RPMI7951 (cell line): Measurements from ENCODE around the gene LMAN1L. TPM values are rescaled to one million over a fixed set of nuclear protein-coding genes. Genes with fewer than 3 reads are reported as not detected.
A peak's percentile ranks its signal among the peaks of the same experiment; 100 is the strongest.

Source experiments
- DNase-seq: peaks from one replicate; pipeline ENCODE4 v3.0.0-alpha.2; 2012; ENCODE audit warnings: low read depth
- total RNA-seq: library from RNA; depleted of rRNA; stranded (reverse); fragments of >200 nt; shearing (Covaris generic); gene quantifications from 2 replicates; pipeline ENCODE4 v1.2.3, GENCODE V29; 2014

LMAN1L gene
- total RNA-seq, 1 experiment from 2014 or later, result not detected

DNA sequence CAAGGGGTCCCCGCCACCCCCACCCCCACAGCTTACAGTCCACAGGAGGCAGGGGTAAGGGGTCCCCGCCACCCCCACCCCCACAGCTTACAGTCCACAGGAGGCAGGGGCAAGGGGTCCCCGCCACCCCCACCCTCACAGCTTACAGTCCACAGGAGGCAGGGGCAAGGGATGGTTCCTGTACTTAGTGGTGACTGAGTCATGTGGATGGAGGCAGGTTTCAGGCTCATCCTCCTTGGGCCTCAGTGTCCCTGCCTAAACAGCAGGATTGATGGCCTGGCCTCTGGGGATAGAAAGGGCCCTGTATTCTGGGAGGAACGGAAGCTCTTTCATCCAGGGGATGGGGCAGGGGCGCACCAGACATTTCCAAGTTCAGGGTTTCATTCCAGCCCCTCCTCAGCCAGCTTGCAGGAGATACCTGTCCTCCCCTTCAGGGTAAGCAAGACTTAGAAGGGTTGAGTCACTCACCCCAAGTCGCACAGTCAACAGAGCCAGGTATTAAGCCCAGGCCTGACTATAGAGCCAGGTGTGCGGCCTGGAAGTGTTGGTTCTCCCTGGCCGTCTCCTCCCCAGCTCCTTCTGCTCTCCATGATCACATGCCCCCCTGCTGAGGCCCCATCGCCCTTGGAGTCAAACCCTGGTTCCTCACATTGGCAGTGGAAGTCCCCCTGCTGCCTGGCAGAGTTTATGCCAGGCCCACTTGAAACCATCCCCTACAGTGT lies 18.2 kb upstream of the LMAN1L start:
- no peak for DNase-seq

DNA sequence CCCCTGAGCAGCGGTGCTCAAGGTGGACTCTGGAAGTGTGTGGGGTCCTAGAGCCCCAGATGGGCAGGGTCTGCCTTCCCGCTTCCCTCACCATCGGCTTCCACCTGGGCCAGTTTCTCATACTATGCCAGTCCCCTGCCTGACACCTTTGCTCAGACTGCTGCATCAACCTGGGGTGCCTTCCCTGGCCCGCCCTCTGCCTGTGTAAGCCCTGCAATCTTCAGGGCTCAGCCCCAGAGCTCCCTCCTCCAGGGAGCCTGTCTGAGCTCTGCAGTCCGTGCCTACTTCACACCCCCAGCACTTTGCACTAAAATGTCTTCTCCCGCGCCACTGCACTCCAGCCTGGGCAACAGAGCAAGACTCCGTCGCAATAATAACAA lies 17.7 kb upstream of the LMAN1L start:
- no peak for DNase-seq

GRCh38 chr15:74795966-74796625 lies 16.5 kb upstream of the LMAN1L start:
- no peak for DNase-seq

DNA sequence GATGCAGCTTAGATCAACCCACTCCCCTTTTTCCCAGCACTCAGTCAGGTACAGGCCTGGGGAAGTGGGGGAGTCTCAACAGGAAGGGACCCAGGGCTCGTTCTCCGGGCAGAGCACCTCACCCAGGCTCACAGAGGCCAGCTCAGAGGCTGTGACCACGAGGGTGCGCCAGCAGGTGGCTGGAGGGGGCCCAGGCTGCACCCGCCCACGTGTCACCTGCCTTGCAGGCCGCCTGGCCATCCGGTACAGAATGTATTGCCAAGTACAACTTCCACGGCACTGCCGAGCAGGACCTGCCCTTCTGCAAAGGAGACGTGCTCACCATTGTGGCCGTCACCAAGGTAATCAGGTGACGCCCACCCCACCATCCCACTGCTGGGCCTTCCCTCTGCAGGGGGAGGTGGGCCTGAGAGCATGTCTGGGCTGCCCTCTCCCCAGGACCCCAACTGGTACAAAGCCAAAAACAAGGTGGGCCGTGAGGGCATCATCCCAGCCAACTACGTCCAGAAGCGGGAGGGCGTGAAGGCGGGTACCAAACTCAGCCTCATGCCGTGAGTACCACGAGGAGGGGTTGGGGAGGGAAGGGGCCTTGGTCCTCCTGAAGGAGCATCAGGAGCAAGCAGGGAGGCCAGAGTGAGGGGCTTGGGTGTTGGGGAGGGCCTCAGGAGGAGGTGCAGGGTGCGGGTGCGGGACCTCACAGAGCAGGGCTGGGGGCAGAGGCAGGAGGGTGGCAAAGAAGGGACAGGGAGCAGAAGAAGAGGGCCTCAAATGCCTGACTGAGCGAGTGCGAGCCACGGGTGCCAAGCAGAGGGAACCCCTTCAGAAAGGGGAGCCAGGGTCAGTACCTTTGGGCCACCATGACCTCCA lies 14.0 kb upstream of the LMAN1L start:
- DNase-seq, result no peak

GRCh38 chr15:74799255-74799855 lies 13.3 kb upstream of the LMAN1L start:
- DNase-seq, result no peak

DNA sequence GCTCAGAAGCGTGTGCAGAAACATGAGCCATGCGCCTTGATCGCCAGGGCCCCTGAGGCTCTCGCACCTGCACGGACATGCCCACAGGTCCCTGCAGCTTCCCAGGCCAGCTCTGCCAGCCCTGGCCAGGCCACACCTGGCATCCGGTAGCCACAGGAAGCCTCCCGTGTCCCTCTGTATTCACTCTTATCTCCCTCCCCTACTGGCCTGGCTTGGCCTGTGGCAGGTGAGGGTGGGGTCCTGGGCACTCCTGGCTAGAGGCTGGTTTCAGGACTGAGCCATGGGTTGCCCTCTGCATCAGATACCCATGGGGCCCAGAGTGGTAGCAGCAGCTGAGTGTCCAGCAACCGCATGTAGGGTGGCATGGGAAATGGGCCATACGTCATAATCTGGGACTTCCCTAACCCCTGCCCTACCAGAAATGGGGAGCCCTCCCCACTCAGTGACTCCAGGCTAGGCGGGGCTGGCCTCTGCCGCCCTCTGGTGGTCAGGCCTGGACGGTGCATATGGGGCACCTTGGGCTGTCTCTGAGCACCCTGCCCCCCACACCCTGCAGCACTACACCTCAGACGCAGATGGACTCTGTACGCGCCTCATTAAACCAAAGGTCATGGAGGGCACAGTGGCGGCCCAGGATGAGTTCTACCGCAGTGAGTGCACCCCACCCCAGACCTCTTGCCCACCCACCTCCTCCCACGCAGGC lies 12.6 kb upstream of the LMAN1L start:
- DNase-seq, result peak; percentile 67

DNA sequence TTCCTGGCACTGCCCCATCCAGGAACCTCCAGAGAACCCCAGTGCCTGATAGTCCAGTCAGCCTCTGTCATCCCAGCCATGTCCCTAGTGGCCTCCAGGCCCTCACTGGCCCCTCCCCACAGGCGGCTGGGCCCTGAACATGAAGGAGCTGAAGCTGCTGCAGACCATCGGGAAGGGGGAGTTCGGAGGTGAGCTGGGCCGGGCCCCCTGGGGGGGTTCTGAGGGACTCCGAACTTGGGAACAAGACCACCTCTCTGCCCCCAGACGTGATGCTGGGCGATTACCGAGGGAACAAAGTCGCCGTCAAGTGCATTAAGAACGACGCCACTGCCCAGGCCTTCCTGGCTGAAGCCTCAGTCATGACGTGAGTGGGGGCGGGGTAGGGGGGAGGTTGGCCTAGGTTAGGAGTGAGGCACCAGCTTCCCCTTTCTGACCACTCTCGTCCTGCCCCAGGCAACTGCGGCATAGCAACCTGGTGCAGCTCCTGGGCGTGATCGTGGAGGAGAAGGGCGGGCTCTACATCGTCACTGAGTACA lies 12.0 kb upstream of the LMAN1L start:
- no peak for DNase-seq

DNA sequence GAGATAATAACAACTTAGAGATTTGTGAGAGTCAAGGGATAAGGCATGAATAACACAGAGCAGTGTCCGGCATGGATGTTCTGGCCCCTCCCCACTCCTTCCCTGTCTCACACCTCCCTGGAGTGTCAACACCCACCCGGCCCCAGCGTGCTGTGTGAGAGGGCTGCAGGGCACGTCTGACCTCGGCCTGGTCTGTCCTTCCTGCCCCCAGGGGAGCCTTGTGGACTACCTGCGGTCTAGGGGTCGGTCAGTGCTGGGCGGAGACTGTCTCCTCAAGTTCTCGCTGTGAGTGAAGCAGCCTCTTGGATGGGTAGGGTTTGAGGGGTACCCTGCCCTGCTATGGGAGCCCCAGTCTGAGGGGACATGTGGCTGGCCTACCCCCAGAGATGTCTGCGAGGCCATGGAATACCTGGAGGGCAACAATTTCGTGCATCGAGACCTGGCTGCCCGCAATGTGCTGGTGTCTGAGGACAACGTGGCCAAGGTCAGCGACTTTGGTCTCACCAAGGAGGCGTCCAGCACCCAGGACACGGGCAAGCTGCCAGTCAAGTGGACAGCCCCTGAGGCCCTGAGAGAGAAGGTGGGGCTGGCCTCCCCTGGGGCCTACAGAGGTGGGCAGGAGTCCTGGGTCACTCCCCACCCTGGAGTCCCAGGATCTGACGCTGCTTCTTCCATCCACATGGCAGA lies 11.2 kb upstream of the LMAN1L start:
- DNase-seq, result no peak

GRCh38 chr15:74802290-74802689 lies 10.3 kb upstream of the LMAN1L start:
- DNase-seq, result no peak

DNA sequence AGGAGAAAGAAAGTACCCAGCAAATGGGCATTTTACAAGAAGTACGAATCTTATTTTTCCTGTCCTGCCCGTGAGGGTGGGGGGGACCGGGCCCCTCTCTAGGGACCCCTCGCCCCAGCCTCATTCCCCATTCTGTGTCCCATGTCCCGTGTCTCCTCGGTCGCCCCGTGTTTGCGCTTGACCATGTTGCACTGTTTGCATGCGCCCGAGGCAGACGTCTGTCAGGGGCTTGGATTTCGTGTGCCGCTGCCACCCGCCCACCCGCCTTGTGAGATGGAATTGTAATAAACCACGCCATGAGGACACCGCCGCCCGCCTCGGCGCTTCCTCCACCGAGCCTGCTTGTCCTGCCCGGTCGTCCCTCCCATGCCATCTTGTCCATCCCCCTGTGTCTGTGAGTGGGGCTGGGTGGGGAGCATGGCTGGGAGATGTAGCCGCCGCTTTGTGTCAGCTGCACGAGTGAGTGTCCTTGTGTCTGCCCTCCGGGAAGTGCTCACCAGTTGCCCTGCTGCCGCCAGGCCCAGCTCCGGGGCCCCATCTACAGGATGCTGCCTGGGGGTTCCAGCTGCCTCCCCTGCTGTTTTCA lies 9.7 kb upstream of the LMAN1L start:
- DNase-seq, result no peak

- no peak for DNase-seq
Measured at GRCh38 chr15:74804935-74805334, 7.7 kb upstream of the LMAN1L start.

GRCh38 chr15:74807282-74807681 lies 5.4 kb upstream of the LMAN1L start:
- DNase-seq, result peak; percentile 29

GRCh38 chr15:74808078-74808839 lies 4.4 kb upstream of the LMAN1L start:
- DNase-seq, result no peak

DNA sequence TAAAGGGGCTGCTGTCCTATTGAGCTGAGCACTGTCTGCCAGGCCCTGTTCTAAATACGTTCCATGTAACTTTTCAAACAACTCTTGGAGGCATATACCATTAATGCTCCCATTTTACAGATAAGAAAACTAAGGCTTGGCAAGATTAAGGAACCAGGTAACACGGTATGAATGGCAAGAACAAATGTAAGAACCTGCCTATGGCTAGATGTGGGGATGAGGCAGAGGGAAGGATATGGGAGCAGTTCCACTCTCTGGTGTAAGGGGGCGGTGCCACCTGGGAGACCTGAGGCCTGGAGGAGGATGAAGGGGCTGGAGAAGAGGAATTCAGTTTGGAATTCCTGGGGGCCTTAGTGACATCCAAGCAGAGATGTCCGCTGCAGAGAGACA lies 3.8 kb upstream of the LMAN1L start:
- DNase-seq, result no peak

DNA sequence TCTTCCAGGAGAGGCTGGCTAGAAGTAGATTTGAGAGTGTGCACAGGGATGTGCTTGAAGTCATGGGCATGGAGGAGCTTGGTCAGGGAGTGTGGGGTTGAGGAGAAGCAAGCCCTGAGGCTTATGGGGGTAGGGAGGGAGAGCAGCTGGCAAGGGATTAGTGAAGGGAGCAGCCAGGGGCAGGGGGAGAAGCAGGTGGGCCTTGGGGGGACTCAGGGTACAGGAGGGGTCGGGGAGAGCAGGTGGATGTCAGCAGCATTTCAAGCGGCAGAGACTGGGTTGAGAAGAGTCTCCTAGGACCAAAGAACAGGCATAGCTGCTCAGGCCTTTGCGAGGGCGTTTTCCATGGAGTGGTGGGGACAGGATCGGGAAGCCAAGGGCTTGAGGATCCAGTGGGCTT lies 3.4 kb upstream of the LMAN1L start:
- no peak for DNase-seq

- peak; percentile 34 for DNase-seq
Measured at GRCh38 chr15:74809956-74810355, 2.7 kb upstream of the LMAN1L start.

GRCh38 chr15:74815121-74815934 lies 2.7 kb downstream of the LMAN1L start:
- DNase-seq, result no peak

GRCh38 chr15:74815961-74816360 lies 3.3 kb downstream of the LMAN1L start:
- DNase-seq, result no peak
